CD4-positive, CD25-positive, alpha-beta regulatory T cell (primary cell): ENCODE data around the gene GNB1. TPM values are rescaled to one million over a fixed set of nuclear protein-coding genes. Genes with fewer than 3 reads are reported as not detected.
A peak's percentile ranks its signal among the peaks of the same experiment; 100 is the strongest.

Source experiments
- ATAC-seq, 2 donors: fragments of 150-1000 bp; cut with Tn5 transposase; one replicate each; pipeline ENCODE4 v1.10.0; 2021; ENCODE audit warnings: low read depth in 2 of 2, moderate number of reproducible peaks in 2 of 2, moderate library complexity in 1 of 2
- DNase-seq, 3 donors: peaks; one replicate each; pipeline versions ENCODE4 v3.0.0 to v3.0.0-alpha.2; 2012 to 2022; ENCODE audit warnings: mixed read lengths in 1 of 3
- H3K27ac ChIP-seq: one replicate; pipeline ENCODE4 v1.7.0; 2013; ENCODE audit warnings: mild to moderate bottlenecking, low read length; ENCODE audit not compliant: insufficient read depth, poor library complexity, severe bottlenecking
- H3K27me3 ChIP-seq: one replicate; pipeline ENCODE4 v1.7.0; 2013; ENCODE audit warnings: low read length; ENCODE audit not compliant: control insufficient read depth, insufficient read depth
- H3K36me3 ChIP-seq: one replicate; pipeline ENCODE4 v1.7.0; 2013; ENCODE audit warnings: mild to moderate bottlenecking, low read length, moderate library complexity; ENCODE audit not compliant: control insufficient read depth, insufficient read depth
- H3K4me1 ChIP-seq: 2 replicates; pipeline ENCODE4 v1.7.0; 2013; ENCODE audit warnings: mild to moderate bottlenecking, low read length; ENCODE audit not compliant: insufficient read depth, control insufficient read depth, poor library complexity, severe bottlenecking
- H3K4me3 ChIP-seq: one replicate; pipeline ENCODE4 v1.7.0; 2013; ENCODE audit warnings: low read depth, mild to moderate bottlenecking, low read length, moderate library complexity
- H3K9me3 ChIP-seq, 2 experiments: 1 replicate in 1 of 2; 2 replicates in 1 of 2; pipeline ENCODE4 v1.7.0; 2013; ENCODE audit warnings: low read length in 2 of 2, mild to moderate bottlenecking in 1 of 2, moderate library complexity in 1 of 2; ENCODE audit not compliant: control insufficient read depth in 2 of 2
- H3K27ac Mint-ChIP-seq, 3 donors: one replicate each; pipeline ENCODE4 v1.8.0; 2020 to 2022; ENCODE audit warnings: mild to moderate bottlenecking in 3 of 3, mixed read lengths in 3 of 3, moderate library complexity in 2 of 3
- H3K27me3 Mint-ChIP-seq: one replicate; pipeline ENCODE4 v1.8.0; 2022; ENCODE audit warnings: mild to moderate bottlenecking, mixed read lengths
- H3K36me3 Mint-ChIP-seq: one replicate; pipeline ENCODE4 v1.8.0; 2020; ENCODE audit warnings: mixed read lengths
- H3K4me1 Mint-ChIP-seq, 4 donors: one replicate each; pipeline ENCODE4 v1.8.0; 2020 to 2022; ENCODE audit warnings: mixed read lengths in 4 of 4, mild to moderate bottlenecking in 1 of 4
- H3K4me3 Mint-ChIP-seq, 4 donors: one replicate each; pipeline ENCODE4 v1.8.0; 2020 to 2022; ENCODE audit warnings: mild to moderate bottlenecking in 4 of 4, mixed read lengths in 4 of 4, moderate library complexity in 3 of 4
- H3K9me3 Mint-ChIP-seq, 7 donors: one replicate each; pipeline ENCODE4 v1.8.0; 2020 to 2022; ENCODE audit warnings: mixed read lengths in 7 of 7, mild to moderate bottlenecking in 3 of 7, moderate library complexity in 2 of 7
- polyA plus RNA-seq, 4 donors: library from polyadenylated mRNA; unstranded; fragments of 300-500 nt; fragmentation: Illumina TruSeq; gene quantifications; one replicate each; pipeline ENCODE4 v1.2.3, GENCODE V29; 2021
- total RNA-seq: library from RNA; stranded (reverse); gene quantifications from one replicate; pipeline ENCODE4 v1.2.3, GENCODE V29; 2022

GNB1 gene
- total and polyA plus RNA-seq, 5 donors from 2014 or later = 47.0 to 242 (median 102) TPM

DNA sequence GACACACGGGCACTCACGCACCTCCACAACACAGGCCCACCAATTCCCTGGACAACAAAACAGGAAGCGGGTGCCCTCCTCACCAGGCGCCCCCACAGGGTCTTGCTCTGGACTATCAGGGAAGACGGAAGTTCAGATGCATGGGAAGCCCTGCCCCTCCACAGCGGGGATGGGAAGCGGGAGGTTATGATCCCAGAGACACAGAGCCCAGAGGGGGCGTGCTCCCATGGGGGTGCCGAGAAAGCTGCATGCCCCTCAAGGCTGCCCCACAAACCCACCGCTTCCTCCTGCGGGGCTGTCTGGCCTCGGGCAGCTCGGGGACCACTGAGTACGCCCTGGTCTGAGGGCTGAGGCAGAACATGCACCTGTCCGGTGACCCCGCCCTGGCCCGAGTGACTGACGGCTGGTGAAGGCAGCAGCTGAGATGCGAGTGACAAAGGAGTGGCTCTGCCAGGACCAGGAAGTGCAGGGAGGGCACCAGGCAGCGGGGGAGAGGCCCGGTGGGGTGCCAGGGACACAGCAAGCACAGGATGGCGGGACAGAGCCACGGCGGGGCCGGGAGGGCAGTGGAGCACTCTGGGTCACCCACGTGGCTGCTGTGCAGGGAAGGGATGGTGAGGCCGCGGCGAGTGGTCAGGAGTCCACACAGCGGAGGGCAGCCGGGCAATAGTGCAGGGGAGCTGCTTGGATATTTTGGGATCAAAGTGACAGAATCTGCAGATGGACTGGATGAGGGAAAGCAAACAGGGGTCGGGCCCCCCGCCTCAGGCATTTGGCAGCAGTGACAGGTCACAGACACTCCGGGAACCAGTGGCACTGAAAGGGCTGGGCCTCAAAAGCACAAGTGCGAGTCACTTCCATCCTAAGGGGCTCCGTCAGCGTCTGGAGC, 131.2 kb downstream of the GNB1 start:
- Mint-ChIP-seq H3K36me3 (peaks cover 10% of the 10 kb centered on the region), H3K4me1 (peaks cover 0 to 2% (median 0%) of the 10 kb centered on the region in 4 donors), H3K27ac (no peak overlapping the region), H3K27me3 (no peaks in the 10 kb centered on the region), H3K4me3 (no peak overlapping the region), H3K9me3 (no peaks in the 10 kb centered on the region)
- Histone ChIP-seq H3K4me1 (no peaks in the 10 kb centered on the region), H3K27ac (no peak overlapping the region), H3K27me3 (no peaks in the 10 kb centered on the region), H3K9me3 (no peaks in the 10 kb centered on the region), H3K4me3 (no peak overlapping the region), H3K36me3 (peaks cover 34% of the 10 kb centered on the region)
- DNase-seq (no peak), ATAC-seq (no peak)

DNA sequence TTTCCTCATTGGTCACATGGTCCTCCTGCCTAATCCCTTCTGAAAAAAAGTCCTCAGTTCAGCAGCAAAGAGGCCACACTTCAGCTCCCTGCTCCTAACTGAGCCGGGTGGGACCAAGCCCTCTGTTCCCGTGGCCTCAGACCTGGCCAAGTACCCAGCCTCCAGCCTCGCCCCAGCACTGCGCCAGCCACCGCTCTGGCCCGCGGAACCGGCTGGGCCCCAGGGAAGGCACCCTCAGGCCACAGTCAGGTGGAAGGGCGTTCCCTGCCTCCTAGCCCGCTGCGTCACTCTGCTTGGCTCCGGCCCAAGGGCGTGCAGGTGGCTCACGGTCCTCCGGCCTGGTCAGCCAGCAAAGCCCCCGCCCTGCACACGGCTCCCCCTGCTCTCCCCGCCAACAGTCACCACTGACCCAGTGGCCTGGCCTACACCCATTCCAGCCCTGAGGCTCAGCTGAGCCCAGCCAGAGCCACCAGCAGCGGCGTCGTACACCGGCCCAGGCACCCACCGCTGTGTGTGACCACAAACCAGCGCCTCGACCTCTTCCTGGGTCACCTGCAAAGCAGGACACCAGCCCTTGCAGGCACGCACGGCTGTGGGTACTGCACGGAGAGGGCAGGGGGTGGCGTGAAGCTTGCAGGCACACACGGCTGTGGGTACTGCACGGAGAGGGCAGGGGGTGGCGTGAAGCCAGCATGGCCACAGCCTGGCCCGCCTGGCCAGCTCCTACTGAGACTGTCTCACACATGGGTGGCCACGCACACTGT, 132.0 kb downstream of the GNB1 start:
- Mint-ChIP-seq H3K36me3 (peaks cover 10% of the 10 kb centered on the region), H3K27ac (no peak overlapping the region), H3K9me3 (no peaks in the 10 kb centered on the region), H3K27me3 (no peaks in the 10 kb centered on the region), H3K4me1 (no peaks in the 10 kb centered on the region), H3K4me3 (no peak overlapping the region)
- DNase-seq (no peak), ATAC-seq (peak; percentile 20 to 31)
- no peaks in the 10 kb centered on the region for H3K27me3 ChIP-seq
- H3K9me3 ChIP-seq = no peaks in the 10 kb centered on the region
- no peak overlapping the region for H3K27ac ChIP-seq
- no peak overlapping the region for H3K4me3 ChIP-seq
- H3K36me3 ChIP-seq = peaks cover 27% of the 10 kb centered on the region
- no peaks in the 10 kb centered on the region for H3K4me1 ChIP-seq

DNA sequence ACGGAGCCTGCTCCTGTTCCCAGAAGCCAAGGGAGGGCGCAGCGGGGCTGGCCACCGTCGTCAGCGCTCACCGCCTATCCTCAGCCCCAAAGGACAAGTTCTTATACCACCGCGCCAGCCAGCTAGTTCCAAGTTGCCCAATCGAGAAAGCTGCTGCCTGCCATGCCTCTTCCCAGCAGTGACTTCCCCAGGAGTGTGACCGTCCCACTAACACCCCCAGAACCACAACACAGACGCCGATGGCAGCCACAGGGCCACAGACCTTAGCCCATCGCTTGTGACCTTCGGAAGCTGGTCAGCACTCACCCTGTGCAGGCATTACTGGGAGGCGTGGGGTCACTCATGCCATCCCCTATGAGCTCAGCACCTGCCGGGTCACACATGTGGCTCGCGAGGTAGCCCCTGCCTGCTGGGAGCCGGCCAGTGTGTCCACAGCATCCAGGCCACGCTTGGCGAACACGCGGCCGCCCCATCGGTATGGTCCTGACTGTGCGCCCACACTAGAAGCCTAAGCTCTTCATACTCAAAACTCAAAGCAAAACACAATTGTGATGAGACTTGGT, 132.7 kb downstream of the GNB1 start:
- H3K4me3 ChIP-seq = no peak overlapping the region
- Mint-ChIP-seq H3K27me3 (no peaks in the 10 kb centered on the region), H3K4me3 (no peak overlapping the region), H3K36me3 (peaks cover 10% of the 10 kb centered on the region), H3K27ac (no peak overlapping the region), H3K9me3 (no peaks in the 10 kb centered on the region), H3K4me1 (no peaks in the 10 kb centered on the region)
- H3K36me3 ChIP-seq = peaks cover 29% of the 10 kb centered on the region
- no peaks in the 10 kb centered on the region for H3K9me3 ChIP-seq
- DNase-seq (no peak), ATAC-seq (no peak)
- H3K27me3 ChIP-seq = no peaks in the 10 kb centered on the region
- H3K4me1 ChIP-seq = no peaks in the 10 kb centered on the region
- H3K27ac ChIP-seq = no peak overlapping the region

DNA sequence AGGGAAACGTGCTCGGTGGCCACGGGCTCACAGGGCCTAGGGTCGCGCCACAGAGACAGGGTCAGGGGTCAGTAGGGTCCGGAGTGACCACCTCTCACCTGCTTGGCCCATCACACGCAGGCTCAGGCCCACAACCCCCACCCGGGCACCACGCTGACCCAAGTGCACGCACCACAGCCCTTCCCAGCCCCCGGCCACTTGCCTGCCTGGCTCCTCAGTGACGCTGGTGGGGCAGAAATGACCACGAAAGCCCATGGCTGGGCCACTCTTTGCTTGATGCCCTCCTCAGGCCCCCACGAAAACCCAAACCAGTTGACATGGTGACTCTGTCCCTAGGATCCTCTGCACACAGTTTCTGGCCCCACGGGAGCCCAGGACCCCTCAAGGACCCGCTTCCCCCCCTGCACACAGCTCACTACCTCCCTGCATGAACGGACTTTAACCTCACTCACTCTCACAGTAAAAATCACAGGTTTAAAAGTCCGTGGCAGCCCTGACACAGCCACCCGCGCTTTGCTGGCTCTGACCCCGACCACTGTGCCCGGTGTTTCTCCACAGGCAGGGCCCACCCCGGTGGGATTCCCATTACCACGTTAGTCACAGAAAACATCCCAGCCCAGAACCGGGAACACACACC, 133.3 kb downstream of the GNB1 start:
- Histone ChIP-seq H3K9me3 (no peaks in the 10 kb centered on the region), H3K27me3 (no peaks in the 10 kb centered on the region), H3K4me3 (no peak overlapping the region), H3K4me1 (no peaks in the 10 kb centered on the region), H3K27ac (no peak overlapping the region), H3K36me3 (peaks cover 29% of the 10 kb centered on the region)
- ATAC-seq (no peak), DNase-seq (no peak)
- Mint-ChIP-seq H3K4me3 (no peak overlapping the region), H3K27ac (no peak overlapping the region), H3K4me1 (no peaks in the 10 kb centered on the region), H3K9me3 (no peaks in the 10 kb centered on the region), H3K36me3 (peaks cover 10% of the 10 kb centered on the region), H3K27me3 (no peaks in the 10 kb centered on the region)

DNA sequence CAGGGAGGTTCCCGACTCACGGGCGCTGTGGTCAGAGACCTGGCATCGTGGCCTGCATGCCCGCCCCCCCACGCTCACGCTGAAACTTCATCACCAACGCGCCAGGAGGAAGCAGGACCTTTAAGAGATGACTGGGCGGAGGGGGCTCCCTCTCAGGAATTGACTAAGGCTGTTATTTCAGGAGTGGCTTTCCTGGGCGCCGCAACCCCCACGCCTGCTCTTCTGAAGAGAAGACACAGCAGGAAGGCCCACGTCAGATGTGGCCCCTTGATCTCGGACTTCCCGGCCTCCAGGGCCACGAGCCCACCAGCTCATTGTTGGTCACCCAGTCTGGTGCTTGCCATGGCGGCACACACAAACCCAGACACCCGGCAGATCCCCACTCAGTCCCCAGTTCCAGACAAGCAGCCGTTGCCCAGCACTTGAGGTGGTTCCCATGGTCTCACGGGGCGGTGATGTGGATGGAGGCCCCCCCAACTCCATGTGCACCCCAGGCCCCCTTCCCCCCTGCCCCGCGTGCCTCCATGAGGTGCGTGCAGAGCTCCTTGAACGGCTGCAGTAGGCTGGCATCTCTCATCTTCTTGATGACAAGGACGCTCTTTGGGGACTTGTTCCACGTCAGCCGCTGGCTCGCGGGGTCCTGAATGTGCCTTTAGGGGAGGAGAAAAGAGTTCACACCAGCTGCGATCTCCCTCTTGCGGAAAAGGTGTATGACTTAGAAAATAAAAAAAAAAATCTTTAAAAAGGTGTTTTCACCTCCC, 134.0 kb downstream of the GNB1 start:
- Mint-ChIP-seq H3K27me3 (no peaks in the 10 kb centered on the region), H3K4me3 (no peak overlapping the region), H3K27ac (peak overlapping the region in 1 of 3 donors; percentile 38), H3K36me3 (peaks cover 10% of the 10 kb centered on the region), H3K9me3 (no peaks in the 10 kb centered on the region), H3K4me1 (no peaks in the 10 kb centered on the region)
- no peaks in the 10 kb centered on the region for H3K27me3 ChIP-seq
- peaks cover 25% of the 10 kb centered on the region for H3K36me3 ChIP-seq
- H3K4me1 ChIP-seq = no peaks in the 10 kb centered on the region
- H3K4me3 ChIP-seq = no peak overlapping the region
- no peak overlapping the region for H3K27ac ChIP-seq
- H3K9me3 ChIP-seq = no peaks in the 10 kb centered on the region
- ATAC-seq (no peak), DNase-seq (no peak)

DNA sequence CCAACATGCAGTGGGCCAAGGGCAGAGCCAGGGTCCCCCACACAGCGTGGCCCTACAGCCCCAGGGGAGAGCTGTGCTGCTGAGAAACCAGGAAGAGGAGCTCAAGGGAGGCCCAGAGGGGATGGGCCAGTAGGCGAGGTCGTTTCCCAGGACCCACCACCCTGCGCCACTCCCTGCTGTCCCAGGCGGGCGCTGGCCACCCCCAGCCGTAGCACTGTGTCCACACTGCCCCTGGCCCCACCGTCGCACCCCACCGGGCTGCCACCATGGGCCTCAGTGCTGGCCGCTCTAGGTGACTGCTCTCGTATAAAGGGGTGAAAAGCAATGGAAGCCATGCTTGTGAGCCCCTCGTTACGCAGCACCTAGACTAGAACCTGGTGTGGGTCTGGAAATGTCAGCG, 135.0 kb downstream of the GNB1 start:
- ATAC-seq (no peak), DNase-seq (no peak)
- H3K4me1 ChIP-seq = no peaks in the 10 kb centered on the region
- H3K4me3 ChIP-seq = no peak overlapping the region
- H3K27ac Mint-ChIP-seq = no peak overlapping the region
- H3K36me3 Mint-ChIP-seq = peaks cover 4% of the 10 kb centered on the region
- no peak overlapping the region for H3K27ac ChIP-seq
- H3K27me3 ChIP-seq = no peaks in the 10 kb centered on the region
- H3K4me1 Mint-ChIP-seq = no peaks in the 10 kb centered on the region
- no peaks in the 10 kb centered on the region for H3K9me3 ChIP-seq
- no peaks in the 10 kb centered on the region for H3K9me3 Mint-ChIP-seq
- H3K27me3 Mint-ChIP-seq = no peaks in the 10 kb centered on the region
- H3K4me3 Mint-ChIP-seq = no peak overlapping the region
- H3K36me3 ChIP-seq = peaks cover 20% of the 10 kb centered on the region

DNA sequence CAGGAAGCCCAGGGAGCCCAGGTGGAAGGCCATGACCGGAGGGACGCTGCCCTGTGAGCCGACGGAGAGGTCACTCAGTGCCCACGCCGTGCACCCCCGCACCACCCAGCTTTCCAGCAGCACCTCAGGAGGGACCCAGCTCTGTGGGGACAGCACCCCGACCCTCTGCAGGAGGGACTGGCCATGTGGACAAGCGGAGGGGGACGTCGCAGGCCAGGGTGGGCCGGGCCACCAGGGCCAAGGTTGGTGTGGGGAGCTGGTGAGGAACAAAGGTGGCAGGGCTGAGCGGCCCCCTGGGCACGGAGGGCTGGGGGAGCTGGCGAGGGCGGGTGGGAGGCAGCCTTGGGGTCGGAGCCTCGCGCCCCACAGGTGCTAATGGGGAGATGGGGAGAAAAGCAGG, 135.5 kb downstream of the GNB1 start:
- no peaks in the 10 kb centered on the region for H3K9me3 ChIP-seq
- no peak overlapping the region for H3K27ac ChIP-seq
- DNase-seq (no peak), ATAC-seq (no peak)
- no peaks in the 10 kb centered on the region for H3K27me3 ChIP-seq
- no peak overlapping the region for H3K4me3 ChIP-seq
- Mint-ChIP-seq H3K27ac (peak overlapping the region in 1 of 3 donors; percentile 43), H3K27me3 (no peaks in the 10 kb centered on the region), H3K9me3 (no peaks in the 10 kb centered on the region), H3K4me3 (no peak overlapping the region), H3K36me3 (peaks cover 4% of the 10 kb centered on the region), H3K4me1 (no peaks in the 10 kb centered on the region)
- peaks cover 16% of the 10 kb centered on the region for H3K36me3 ChIP-seq
- no peaks in the 10 kb centered on the region for H3K4me1 ChIP-seq
